Measurements from ENCODE around the gene NKX6-2. TPM values are rescaled to one million over a fixed set of nuclear protein-coding genes. Genes with fewer than 3 reads are reported as not detected.

NKX6-2 gene
- total RNA-seq, 1 experiment from 2014 or later: not detected

DNA sequence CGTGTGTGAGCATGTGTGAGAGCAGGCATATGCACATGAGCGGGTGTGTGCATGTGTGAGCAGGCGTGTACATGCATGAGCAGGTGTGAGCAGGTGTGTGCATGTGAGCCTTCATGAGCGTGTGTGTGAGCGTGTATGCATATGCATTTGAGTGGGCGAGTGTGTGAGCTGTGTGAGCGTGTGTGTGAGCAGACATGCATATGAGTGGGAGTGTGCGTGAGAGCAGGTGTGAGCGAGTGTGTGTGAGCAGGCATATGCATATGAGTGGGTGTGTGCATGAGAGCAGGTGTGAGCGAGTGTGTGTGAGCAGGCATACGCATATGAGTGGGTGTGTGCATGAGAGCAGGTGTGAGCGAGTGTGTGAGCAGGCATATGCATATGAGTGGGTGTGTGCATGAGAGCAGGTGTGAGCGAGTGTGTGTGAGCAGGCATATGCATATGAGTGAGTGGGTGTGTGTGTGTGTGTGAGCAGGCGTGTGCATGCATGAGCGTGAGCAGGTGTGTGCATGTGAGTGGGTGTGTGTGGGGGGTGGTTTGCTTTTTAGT is 30.7 kb downstream of the NKX6-2 start:
- no peak for DNase-seq (ENCODE audit: low read depth)

DNA sequence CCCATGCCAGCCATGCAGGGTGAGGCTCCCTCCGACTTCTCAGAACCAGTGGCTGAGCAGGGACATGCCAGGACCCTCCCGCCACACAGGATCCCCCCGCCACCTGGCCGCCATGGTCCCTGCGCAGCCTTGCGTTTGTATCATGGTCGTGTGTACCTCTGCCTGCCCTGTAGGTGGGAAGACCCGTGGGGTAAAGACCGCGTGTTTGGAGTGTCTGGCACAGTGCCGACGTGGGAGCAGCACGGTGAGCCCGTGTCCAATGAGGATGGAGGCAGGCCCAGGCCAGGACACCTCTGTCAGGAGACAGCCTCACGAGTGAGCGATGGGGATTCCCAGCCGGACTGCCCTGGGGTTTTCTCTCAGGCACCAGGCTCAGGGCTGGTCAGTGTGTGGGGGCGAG is 31.9 kb downstream of the NKX6-2 start:
- no peak for DNase-seq (ENCODE audit: low read depth)

GRCh38 chr10:132753596-132753995 is 32.4 kb downstream of the NKX6-2 start:
- no peak for DNase-seq (ENCODE audit: low read depth)

DNA sequence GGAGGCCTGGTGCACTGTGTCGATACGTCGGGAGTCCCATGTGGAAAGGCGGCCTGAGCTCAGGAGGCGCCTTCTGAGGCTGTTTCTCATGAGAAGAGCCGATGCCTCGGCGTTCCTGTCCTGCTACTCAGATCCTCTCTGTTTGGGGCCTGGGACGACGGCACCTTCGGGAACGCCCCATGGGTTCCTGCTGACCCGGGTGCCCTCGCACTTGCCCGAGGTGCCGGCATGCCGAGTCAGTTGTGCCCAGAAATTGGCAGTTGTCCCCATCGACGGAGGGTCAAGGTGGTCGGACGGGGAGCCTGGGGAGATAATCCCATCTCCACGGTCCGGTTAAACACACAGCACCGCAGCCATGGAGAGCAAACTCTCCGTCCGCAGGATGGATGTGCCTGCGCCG is 33.0 kb downstream of the NKX6-2 start:
- DNase-seq (ENCODE audit: low read depth): no peak

DNA sequence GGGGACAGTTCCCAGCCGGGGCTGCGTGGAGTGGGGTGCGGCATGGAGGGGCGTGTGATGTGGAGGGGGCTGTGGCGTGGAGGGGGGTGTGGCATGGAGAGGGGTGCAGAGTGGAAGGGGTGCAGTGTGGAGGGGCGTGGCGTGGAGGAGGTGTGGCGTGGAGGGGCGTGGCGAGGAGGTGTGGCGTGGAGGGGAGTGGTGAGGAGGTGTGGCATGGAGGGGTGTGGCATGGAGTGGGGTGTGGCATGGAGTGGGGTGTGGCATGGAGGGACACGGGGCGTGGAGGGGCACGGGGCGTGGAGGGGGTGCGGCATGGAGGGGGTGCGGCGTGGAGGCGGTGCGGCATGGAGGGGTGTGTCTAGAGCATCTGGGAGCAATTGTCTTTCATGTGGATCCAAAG is 33.6 kb downstream of the NKX6-2 start:
- no peak for DNase-seq (ENCODE audit: low read depth)

GRCh38 chr10:132750936-132751335 is 35.0 kb downstream of the NKX6-2 start:
- DNase-seq (ENCODE audit: low read depth): no peak

- DNase-seq (ENCODE audit: low read depth): no peak
Measured at GRCh38 chr10:132749371-132749795, 36.6 kb downstream of the NKX6-2 start.

- DNase-seq (ENCODE audit: low read depth): no peak
Measured at GRCh38 chr10:132748545-132749370, 37.2 kb downstream of the NKX6-2 start.

DNA sequence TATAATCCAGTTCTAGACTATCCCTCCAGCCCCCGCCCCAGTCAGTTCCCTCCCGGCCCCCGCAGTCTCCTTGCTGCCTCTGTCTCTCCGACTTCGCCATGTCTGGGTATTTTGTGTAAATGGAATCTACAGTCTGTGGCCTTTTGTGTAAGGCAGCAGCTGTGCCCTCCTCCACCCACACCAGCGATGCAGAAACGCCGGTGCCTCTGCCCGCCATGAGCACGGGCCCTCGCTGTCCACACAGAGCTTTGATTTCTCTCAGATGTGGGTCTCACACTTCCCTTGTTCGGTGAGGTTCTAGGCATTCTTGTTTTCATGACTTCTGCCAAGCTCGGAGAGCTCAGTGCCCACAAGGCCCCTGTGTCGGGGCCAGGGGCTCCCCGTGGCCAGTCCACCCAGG is 37.8 kb downstream of the NKX6-2 start:
- DNase-seq (ENCODE audit: low read depth): no peak

DNA sequence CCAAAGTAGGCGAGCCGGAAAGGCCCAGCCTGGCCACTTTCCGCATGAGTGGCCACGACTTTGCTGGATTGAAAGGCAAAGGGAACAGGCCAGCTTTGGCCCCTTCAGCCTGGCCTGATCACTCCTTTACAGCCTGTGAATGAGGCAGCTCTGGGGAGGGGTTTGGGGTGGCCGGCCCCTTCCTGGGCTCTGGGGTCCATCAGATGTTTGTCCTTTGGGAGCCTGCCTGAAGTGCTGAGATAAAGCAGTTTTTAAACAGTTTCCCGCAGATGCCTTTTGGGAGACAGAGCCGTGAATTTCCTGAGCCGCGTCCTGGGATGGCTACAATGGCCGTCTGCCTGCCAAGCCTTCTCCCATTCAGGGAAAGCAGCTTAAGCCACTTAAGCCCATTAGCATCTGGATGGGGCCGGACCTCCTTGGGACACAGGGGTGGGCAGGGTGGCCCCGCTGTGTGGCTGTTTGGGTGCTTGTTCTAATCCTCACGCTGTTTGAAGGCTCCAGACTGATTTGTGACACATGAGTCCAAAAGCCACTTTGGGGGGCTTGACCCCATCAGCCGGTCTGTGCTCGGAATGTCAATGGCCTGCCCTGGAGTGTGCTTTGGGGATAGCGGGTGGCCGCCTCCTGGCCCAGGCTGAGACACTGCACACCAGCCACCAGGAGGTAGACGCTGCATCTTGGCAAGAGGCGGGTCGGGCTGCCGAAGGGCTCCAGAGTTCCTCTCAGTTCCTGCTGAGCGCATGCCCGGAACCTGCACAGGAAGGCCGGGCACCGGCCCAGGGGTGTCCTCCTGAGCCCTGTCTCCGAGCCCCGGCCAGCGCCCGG is 38.9 kb downstream of the NKX6-2 start:
- no peak for DNase-seq (ENCODE audit: low read depth)

GRCh38 chr10:132746386-132746785 is 39.6 kb downstream of the NKX6-2 start:
- no peak for DNase-seq (ENCODE audit: low read depth)

DNA sequence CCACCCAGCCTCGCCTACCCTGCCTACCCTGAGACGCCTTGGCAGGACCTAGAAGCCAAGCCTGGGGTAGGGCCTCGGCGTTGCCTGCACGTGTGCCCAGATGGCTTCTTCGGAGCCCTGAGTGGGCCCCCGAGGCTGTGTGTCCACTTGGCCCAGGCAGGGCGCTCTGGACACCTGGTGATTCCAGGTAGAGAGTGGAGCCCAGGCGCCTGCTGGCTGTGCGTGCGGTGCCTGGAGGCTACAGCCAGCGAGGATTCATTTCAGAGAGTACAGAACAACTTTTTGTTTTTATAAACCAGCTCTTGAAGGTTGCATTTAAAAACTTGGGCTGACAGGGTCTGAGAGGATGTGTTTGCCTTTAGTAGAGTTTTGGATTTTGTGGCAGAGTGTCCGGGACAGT is 40.0 kb downstream of the NKX6-2 start:
- DNase-seq (ENCODE audit: low read depth): no peak

- DNase-seq (ENCODE audit: low read depth): no peak
Measured at GRCh38 chr10:132745511-132745910, 40.4 kb downstream of the NKX6-2 start.

DNA sequence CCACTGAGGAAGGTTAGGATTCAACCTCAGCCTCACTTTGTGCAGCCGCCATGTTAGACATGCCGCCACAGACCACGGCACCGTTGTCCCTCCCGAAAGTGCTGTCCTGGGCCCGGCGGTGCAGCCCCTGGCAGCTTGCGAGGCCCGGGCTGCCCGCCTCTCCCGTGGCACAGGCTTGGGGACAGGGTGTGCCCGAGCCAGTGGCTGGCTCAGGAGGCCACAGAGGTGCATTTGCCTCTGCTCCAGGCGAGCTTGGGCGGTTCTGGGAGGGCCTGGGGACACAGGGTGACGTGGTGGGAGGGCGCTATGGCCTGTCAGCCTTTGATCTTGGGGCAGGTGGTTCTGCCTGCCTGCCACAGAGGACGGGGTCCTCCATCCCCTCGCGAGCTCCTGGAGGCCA is 41.1 kb downstream of the NKX6-2 start:
- DNase-seq (ENCODE audit: low read depth): no peak

DNA sequence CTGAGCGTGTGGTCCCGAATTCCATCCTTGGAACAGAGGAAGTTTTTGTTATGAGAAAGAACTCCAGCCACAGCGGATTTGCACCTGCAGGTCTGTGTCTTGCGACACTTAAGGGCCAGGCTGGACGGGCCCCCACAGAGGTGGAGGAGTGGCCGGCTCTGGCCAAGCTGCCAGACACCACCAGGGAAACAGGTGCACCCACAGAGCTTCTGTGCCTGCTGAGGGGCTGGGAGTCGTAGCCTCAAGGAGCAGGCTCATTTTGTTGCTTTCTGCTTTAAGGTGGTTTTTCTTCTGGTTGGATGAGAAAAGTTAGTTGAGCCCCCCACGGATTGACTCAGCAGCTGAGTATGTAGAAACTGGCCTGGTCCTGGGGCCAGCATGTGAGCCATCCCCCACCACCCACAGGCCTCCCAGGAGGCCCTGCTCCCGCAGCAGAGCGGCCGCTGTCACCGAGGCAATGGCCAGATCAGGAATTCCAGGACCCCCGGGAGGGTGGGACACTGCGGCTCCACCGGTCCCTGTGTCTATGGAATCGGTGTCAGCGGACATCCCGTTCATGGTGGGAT is 41.9 kb downstream of the NKX6-2 start:
- DNase-seq (ENCODE audit: low read depth): no peak

DNA sequence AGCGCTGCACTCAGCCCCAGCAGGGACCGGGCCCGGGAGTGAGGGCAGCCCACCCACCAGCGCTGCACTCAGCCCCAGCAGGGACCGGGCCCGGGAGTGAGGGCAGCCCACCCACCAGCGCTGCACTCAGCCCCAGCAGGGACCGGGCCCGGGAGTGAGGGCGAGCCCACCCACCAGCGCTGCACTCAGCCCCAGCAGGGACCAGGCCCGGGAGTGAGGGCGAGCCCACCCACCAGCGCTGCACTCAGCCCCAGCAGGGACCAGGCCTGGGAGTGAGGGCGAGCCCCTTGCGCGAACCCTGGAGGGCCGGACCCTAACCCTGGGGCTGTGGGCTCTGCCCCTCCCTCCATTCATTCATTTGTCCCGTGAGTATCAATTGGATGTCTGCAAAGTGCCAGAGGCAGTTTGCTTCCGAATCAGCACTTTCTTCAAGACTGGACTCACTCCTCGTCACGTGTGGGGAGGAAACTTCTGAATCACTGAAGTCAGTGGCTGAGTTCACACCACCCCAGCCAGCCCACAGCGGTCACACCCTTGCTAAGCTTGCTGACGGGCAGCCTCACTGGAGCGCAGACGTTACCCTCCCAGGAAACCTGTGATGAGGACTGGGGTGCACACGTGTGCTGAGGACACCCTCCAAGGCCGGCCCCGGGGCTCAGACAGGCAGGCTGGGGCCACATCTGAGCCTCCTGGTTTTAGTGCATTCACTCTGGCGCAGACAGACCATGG is 42.6 kb downstream of the NKX6-2 start:
- peak; percentile 11 for DNase-seq (ENCODE audit: low read depth)

GRCh38 chr10:132742837-132743194 is 43.1 kb downstream of the NKX6-2 start:
- DNase-seq (ENCODE audit: low read depth): no peak

DNA sequence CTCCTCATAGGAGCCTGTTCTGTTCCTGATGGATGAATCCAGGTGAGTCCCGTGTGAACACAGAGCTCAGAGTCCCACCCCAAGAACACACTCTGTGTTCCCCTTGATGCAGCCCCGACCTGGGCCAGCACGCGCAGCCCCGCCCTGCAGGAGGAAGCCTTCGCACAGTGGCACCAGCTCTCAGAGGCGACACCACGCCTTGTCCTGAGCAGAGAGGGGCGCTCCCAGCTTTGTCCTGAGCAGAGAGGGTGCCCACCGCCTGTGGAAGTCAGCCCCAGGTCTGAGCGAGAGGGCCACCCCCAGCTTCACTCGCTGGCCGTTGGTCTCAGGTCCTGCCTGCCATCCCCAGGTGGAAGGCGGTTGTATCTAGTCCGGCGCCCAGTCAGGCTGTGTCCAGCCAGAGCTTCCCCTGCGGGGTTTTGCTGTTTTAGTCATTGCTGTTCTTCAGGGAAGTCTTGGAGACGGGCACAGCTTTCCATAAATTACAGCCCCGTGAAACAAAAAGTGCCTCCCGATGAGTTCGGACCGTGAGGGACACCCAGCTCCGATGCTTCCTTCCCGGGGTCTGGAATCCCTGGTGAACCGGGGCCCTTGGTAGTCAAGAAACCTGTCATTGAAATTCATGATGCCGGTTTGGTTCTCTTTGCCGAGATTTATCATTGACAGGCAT is 43.6 kb downstream of the NKX6-2 start:
- DNase-seq (ENCODE audit: low read depth): no peak

GRCh38 chr10:132740588-132740987 is 45.4 kb downstream of the NKX6-2 start:
- no peak for DNase-seq (ENCODE audit: low read depth)

DNA sequence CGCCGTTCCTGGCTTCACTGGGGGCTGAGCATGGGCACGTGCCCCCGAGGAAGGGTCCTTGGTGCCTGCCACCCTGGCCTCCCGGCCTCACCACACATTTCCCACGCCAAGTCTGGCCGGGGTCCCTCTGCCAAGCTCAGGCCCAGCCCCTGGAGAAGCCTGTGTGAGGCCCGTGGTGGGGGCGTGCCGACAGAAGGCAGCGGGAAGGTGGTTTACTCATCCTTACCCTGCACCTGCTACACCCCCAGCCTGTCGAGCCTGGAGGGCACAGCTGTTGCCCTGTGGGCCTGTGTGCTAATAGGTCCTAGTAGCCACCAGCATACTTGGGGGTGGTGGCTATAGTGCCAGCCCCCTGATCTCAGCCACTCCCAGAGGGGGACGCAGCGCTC is 46.7 kb downstream of the NKX6-2 start:
- DNase-seq (ENCODE audit: low read depth): no peak
